H1 (cell line): Measurements from ENCODE around the gene PIGK. TPM values are rescaled to one million over a fixed set of nuclear protein-coding genes. Genes with fewer than 3 reads are reported as not detected.

Experiments used
- CTCF ChIA-PET: fragments of 300-600 bp; sonication (Branson Sonifier 250); formaldehyde crosslinking; loops from one replicate; lab custom pipeline; 2021; ENCODE audit not compliant: partially characterized antibody; lab: Charles Lee
- POLR2A ChIA-PET: fragments of 300-600 bp; sonication (Branson Sonifier 250); formaldehyde crosslinking; loops from one replicate; lab custom pipeline; 2021; ENCODE audit warnings: inconsistent platforms; ENCODE audit not compliant: partially characterized antibody; lab: Charles Lee
- DNase-seq, 2 experiments: peaks; one replicate each; pipeline versions ENCODE4 v3.0.0 to v3.0.0-alpha.2; 2010 to 2022; ENCODE audit warnings: low spot score in 2 of 2, low read depth in 1 of 2, mixed read lengths in 1 of 2
- FAIRE-seq: peaks from 2 replicates; lab custom pipeline; 2011; peaks lifted over from hg19 to GRCh38; lab: Jason Lieb, UNC
- H2AFZ ChIP-seq: 2 replicates; pipeline ENCODE4 v1.8.1; 2012; ENCODE audit warnings: low read length, inconsistent platforms
- H2AK5ac ChIP-seq: 2 replicates; pipeline ENCODE4 v1.6.1; 2013; ENCODE audit warnings: low read depth, low read length
- H2BK120ac ChIP-seq: replicated peaks from 2 replicates; pipeline ENCODE3; 2013; ENCODE audit warnings: low read depth, low read length, inconsistent platforms
- H2BK12ac ChIP-seq: 2 replicates; pipeline ENCODE4 v1.6.1; 2013; ENCODE audit warnings: low read depth, low read length
- H2BK15ac ChIP-seq: 2 replicates; pipeline ENCODE4 v1.6.1; 2013; ENCODE audit warnings: low read length
- H2BK20ac ChIP-seq: 2 replicates; pipeline ENCODE4 v1.6.1; 2013; ENCODE audit warnings: low read length
- H2BK5ac ChIP-seq: 2 replicates; pipeline ENCODE4 v1.6.1; 2013; ENCODE audit warnings: low read depth, low read length
- H3K14ac ChIP-seq: 2 replicates; pipeline ENCODE4 v1.6.1; 2013; ENCODE audit warnings: inconsistent platforms; ENCODE audit not compliant: insufficient read length
- H3K18ac ChIP-seq: 2 replicates; pipeline ENCODE4 v1.6.1; 2013; ENCODE audit warnings: low read length; ENCODE audit errors: extremely low read depth
- H3K23ac ChIP-seq: 2 replicates; pipeline ENCODE4 v1.6.1; 2013; ENCODE audit warnings: inconsistent platforms; ENCODE audit not compliant: insufficient read length
- H3K23me2 ChIP-seq: 2 replicates; pipeline ENCODE4 v1.6.1; 2013; ENCODE audit warnings: low read depth, low read length
- H3K27ac ChIP-seq: 2 replicates; pipeline ENCODE4 v1.6.1; 2011; ENCODE audit warnings: low read depth, low read length, inconsistent platforms
- H3K27me3 ChIP-seq, 4 experiments: replicated peaks in 1 of 4; 1 replicate in 1 of 4; 2 replicates in 3 of 4; pipeline versions ENCODE4 v1.6.1 to v1.8.1; 2011 to 2013; ENCODE audit warnings: low read length in 3 of 4, mild to moderate bottlenecking in 3 of 4, inconsistent platforms in 2 of 4, mixed read lengths in 2 of 4, moderate library complexity in 1 of 4; ENCODE audit not compliant: control insufficient read depth in 3 of 4, insufficient read depth in 3 of 4; ENCODE audit errors: extremely low read depth in 1 of 4
- H3K36me3 ChIP-seq, 4 experiments: 2 replicates each; pipeline versions ENCODE4 v1.6.1 to v1.8.1; 2011 to 2013; ENCODE audit warnings: mild to moderate bottlenecking in 4 of 4, low read length in 3 of 4, moderate library complexity in 2 of 4, control low read depth in 1 of 4, inconsistent platforms in 1 of 4; ENCODE audit not compliant: insufficient read depth in 4 of 4, control insufficient read depth in 2 of 4
- H3K4ac ChIP-seq: replicated peaks from 2 replicates; pipeline ENCODE3; 2013; ENCODE audit warnings: low read length, low read depth, mixed read lengths, inconsistent platforms; ENCODE audit not compliant: insufficient read length
- H3K4me1 ChIP-seq, 4 experiments: replicated peaks in 1 of 4; 1 replicate in 1 of 4; 2 replicates in 3 of 4; pipeline versions ENCODE4 v1.6.1 to v1.8.1; 2011 to 2013; ENCODE audit warnings: low read length in 3 of 4, inconsistent platforms in 2 of 4, mixed read lengths in 1 of 4; ENCODE audit not compliant: insufficient read depth in 4 of 4, control insufficient read depth in 3 of 4
- H3K4me2 ChIP-seq, 2 experiments: 2 replicates each; pipeline versions ENCODE4 v1.6.1 to v1.8.1; 2011 to 2013; ENCODE audit warnings: low read depth in 2 of 2, low read length in 2 of 2, control low read depth in 1 of 2, inconsistent platforms in 1 of 2, mild to moderate bottlenecking in 1 of 2; ENCODE audit not compliant: insufficient read depth in 1 of 2
- H3K4me3 ChIP-seq, 4 experiments: fragments of 200-600, 300-600 bp in 1 of 4; sonication (generic), shearing (Covaris generic), sonication (Bioruptor Twin) in 1 of 4; 2 replicates each; pipeline versions ENCODE4 v1.5.1 to v1.8.1; 2011 to 2016; ENCODE audit warnings: low read length in 4 of 4, low read depth in 3 of 4, control low read depth in 2 of 4, inconsistent platforms in 2 of 4, mild to moderate bottlenecking in 2 of 4, mixed read lengths in 1 of 4, moderate library complexity in 1 of 4; ENCODE audit not compliant: insufficient read depth in 2 of 4; ENCODE audit errors: extremely low read depth in 1 of 4
- H3K56ac ChIP-seq: replicated peaks from 2 replicates; pipeline ENCODE3; 2013; ENCODE audit warnings: low read depth, mild to moderate bottlenecking, mixed read lengths, low read length, inconsistent platforms; ENCODE audit not compliant: insufficient read length
- H3K79me1 ChIP-seq: 2 replicates; pipeline ENCODE4 v1.6.1; 2013; ENCODE audit warnings: low read depth, low read length, control low read depth
- H3K79me2 ChIP-seq, 2 experiments: 2 replicates each; pipeline versions ENCODE4 v1.6.1 to v1.8.1; 2012 to 2013; ENCODE audit warnings: low read length in 2 of 2, mild to moderate bottlenecking in 2 of 2, inconsistent platforms in 1 of 2; ENCODE audit not compliant: insufficient read depth in 2 of 2, control insufficient read depth in 1 of 2
- H3K9ac ChIP-seq, 4 experiments: replicated peaks in 1 of 4; 1 replicate in 1 of 4; 2 replicates in 3 of 4; pipeline versions ENCODE4 v1.6.1 to v1.8.1; 2011 to 2013; ENCODE audit warnings: low read depth in 3 of 4, low read length in 3 of 4, control low read depth in 2 of 4, mild to moderate bottlenecking in 2 of 4, moderate library complexity in 2 of 4, inconsistent platforms in 1 of 4; ENCODE audit errors: extremely low read depth in 1 of 4
- H3K9me3 ChIP-seq, 2 experiments: 2 replicates each; pipeline versions ENCODE4 v1.6.1 to v1.8.1; 2012 to 2013; ENCODE audit warnings: mild to moderate bottlenecking in 2 of 2, moderate library complexity in 2 of 2, control low read depth in 1 of 2, inconsistent platforms in 1 of 2, low read depth in 1 of 2, low read length in 1 of 2, mixed read lengths in 1 of 2; ENCODE audit not compliant: insufficient read depth in 2 of 2
- H4K20me1 ChIP-seq, 2 experiments: replicated peaks in 1 of 2; 2 replicates each; pipeline versions ENCODE3 to v1.8.1; 2011 to 2013; ENCODE audit warnings: inconsistent platforms in 2 of 2, low read length in 2 of 2, mild to moderate bottlenecking in 1 of 2; ENCODE audit not compliant: insufficient read depth in 2 of 2, control insufficient read depth in 1 of 2
- H4K5ac ChIP-seq: 2 replicates; pipeline ENCODE4 v1.6.1; 2013; ENCODE audit warnings: low read length, low read depth, mixed read lengths, inconsistent platforms; ENCODE audit not compliant: insufficient read length
- H4K8ac ChIP-seq: 2 replicates; pipeline ENCODE4 v1.8.0; 2013; ENCODE audit warnings: mild to moderate bottlenecking, moderate library complexity, low read length, inconsistent platforms; ENCODE audit not compliant: insufficient read depth; ENCODE audit errors: extremely low read depth
- H4K91ac ChIP-seq: replicated peaks from 2 replicates; pipeline ENCODE3; 2013; ENCODE audit warnings: low read length, mixed read lengths, inconsistent platforms; ENCODE audit not compliant: insufficient read length
- ASH2L ChIP-seq: fragments of 200-600, 300-600 bp; sonication (generic); IDR thresholded peaks from one replicate; pipeline ENCODE4 v1.7.1; 2017; ENCODE audit warnings: low read length
- CEBPB ChIP-seq: IDR thresholded peaks from 2 replicates; pipeline ENCODE4 v1.6.1; 2012; ENCODE audit warnings: low read depth, low read length
- CREB1 ChIP-seq: IDR thresholded peaks from 2 replicates; pipeline ENCODE4 v1.6.1; 2012; ENCODE audit warnings: inconsistent platforms
- EGR1 ChIP-seq: IDR thresholded peaks from 2 replicates; pipeline ENCODE4 v1.6.1; 2011; ENCODE audit warnings: low read depth, low read length, borderline replicate concordance
- JUN ChIP-seq: IDR thresholded peaks from 2 replicates; pipeline ENCODE4 v1.6.1; 2011; ENCODE audit warnings: low read depth, mild to moderate bottlenecking, improper control_type of control experiment, low read length
- KDM1A ChIP-seq: fragments of 200-600, 300-600 bp; sonication (generic); IDR thresholded peaks from 2 replicates; pipeline ENCODE4 v1.7.1; 2016; ENCODE audit warnings: mild to moderate bottlenecking, low read length, borderline replicate concordance
- KDM5A ChIP-seq: fragments of 200-600 bp; IDR thresholded peaks from 2 replicates; pipeline ENCODE4 v1.7.1; 2012; ENCODE audit warnings: mild to moderate bottlenecking, low read length, inconsistent platforms, mixed read lengths
- POLR2AphosphoS5 ChIP-seq: IDR thresholded peaks from 2 replicates; pipeline ENCODE4 v1.6.1; 2011; ENCODE audit warnings: low read depth, low read length
- POU5F1 ChIP-seq: IDR thresholded peaks from 2 replicates; pipeline ENCODE4 v1.6.1; 2011; ENCODE audit warnings: low read depth, mild to moderate bottlenecking, low read length, moderate library complexity
- RBBP5 ChIP-seq: IDR thresholded peaks from 2 replicates; pipeline ENCODE4 v1.7.1; 2012; ENCODE audit warnings: low read depth, mild to moderate bottlenecking, inconsistent platforms, low read length, moderate library complexity, borderline replicate concordance
- SIN3A ChIP-seq, 2 experiments: IDR thresholded peaks in 1 of 2; conservative IDR thresholded peaks in 1 of 2; 2 replicates each; pipeline ENCODE4 v1.6.1; 2011 to 2012; ENCODE audit warnings: low read length in 2 of 2, improper control_type of control experiment in 1 of 2, low read depth in 1 of 2, mild to moderate bottlenecking in 1 of 2
- SP1 ChIP-seq: IDR thresholded peaks from 2 replicates; pipeline ENCODE4 v1.6.1; 2011; ENCODE audit warnings: low read depth, low read length
- TCF12 ChIP-seq: IDR thresholded peaks from 2 replicates; pipeline ENCODE4 v1.6.1; 2011; ENCODE audit warnings: low read depth, mild to moderate bottlenecking, low read length
- WGBS, 2 experiments: shearing (Covaris generic) in 1 of 2; methylation state at CpG; one replicate each; pipeline versions ENCODE4 v1.1.6 to v1.1.7; 2013 to 2015; ENCODE audit warnings: low lambda C conversion rate in 2 of 2, mixed read lengths in 2 of 2, inconsistent platforms in 1 of 2, low coverage in 1 of 2, missing lambda C conversion rate in 1 of 2; ENCODE audit not compliant: insufficient replicate concordance in 2 of 2, insufficient coverage in 1 of 2, insufficient read length in 1 of 2; ENCODE audit errors: extremely low coverage in 1 of 2, missing lambda C conversion rate in 1 of 2; 5-methylcytosine and 5-hydroxymethylcytosine counted together
- polyA plus RNA-seq, 7 experiments: library from polyadenylated mRNA; depleted of rRNA in 3 of 7; stranded (reverse) in 5 of 7; unstranded in 2 of 7; fragments of >200 nt in 5 of 7; fragments of 200-250 nt in 2 of 7; gene quantifications; 1 replicate in 5 of 7; 2 replicates in 1 of 7; 4 replicates in 1 of 7; pipeline versions ENCODE4 v1.2.1 to v1.2.3, GENCODE V29; 2011 to 2013; ENCODE audit warnings: missing spikeins in 2 of 7, mixed read lengths in 2 of 7
- total RNA-seq: library from RNA; stranded (reverse); fragmentation: NEBNext Ultra II Directional; extraction: Animal tissue kit (Norgen Biotek cat#: 25700); gene quantifications from 2 replicates; pipeline ENCODE4 v1.2.1, GENCODE V29; 2021

PIGK gene
- total and polyA plus RNA-seq, 2 of the 8 experiments (the other 6 are each of a cell fraction or from before 2014, with no cell fraction given), result 5.6 to 23.2 TPM

DNA sequence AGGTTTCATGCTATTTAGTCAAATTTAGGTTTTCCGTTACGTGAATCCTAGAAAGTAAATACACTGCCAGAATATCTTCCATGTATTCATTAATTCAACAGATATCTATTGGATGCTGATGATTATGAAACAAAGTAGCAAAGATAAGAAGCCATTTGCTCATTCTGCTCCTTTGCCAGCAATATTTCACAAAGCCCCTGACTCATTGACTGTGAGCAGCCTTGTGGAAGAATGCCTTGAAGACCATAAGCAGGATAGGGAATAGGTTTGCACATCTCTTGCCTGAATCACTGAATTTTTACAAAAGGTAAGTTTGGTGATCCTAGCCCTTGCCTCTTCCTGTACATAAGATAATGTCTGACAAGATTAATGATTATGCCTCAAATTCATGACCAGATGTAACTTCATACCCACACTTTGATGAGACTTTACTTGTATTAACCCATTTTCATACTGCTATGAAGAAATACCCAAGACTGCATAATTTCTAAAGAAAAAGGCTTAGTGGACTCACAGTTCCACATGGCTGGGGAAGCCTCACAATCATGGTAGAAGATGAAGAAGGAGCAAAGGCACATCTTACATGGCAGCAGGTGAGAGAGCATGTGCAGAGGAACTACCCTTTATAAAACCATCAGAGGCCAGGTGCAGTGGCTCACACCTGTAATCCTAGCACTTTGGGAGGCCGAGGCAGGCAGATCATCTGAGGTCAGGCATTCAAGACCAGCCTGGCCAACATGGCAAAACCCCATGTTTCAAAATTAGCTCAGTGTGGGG is 1.6 kb upstream of the PIGK start:
- Histone ChIP-seq H3K23ac (no peak overlapping the region), H2BK5ac (no peak overlapping the region), H3K27ac (no peak overlapping the region), H3K4me2 (no peak overlapping the region; a peak in 2 of 4 replicates), H4K91ac (no peak overlapping the region), H4K5ac (no peak overlapping the region), H2AFZ (no peak overlapping the region), H3K14ac (no peak overlapping the region), H3K56ac (no peak overlapping the region), H4K20me1 (no peaks in the 10 kb centered on the region), H3K9ac (no peak overlapping the region), H3K27me3 (no peaks in the 10 kb centered on the region), H3K4ac (no peak overlapping the region), H4K8ac (no peak overlapping the region), H3K79me1 (no peaks in the 10 kb centered on the region), H2BK15ac (no peak overlapping the region), H3K36me3 (peaks cover 0 to 9% (median 2%) of the 10 kb centered on the region in 4 experiments; a peak in 2 of 8 replicates), H2BK20ac (no peak overlapping the region), H3K4me3 (no peak overlapping the region), H3K9me3 (peaks cover 0 to 4% of the 10 kb centered on the region in 2 experiments; a peak in 1 of 4 replicates), H2BK120ac (no peak overlapping the region), H3K4me1 (peaks cover 0 to 3% (median 1%) of the 10 kb centered on the region in 4 experiments; a peak in 4 of 7 replicates), H3K18ac (no peak overlapping the region), H3K79me2 (peaks cover 0 to 6% of the 10 kb centered on the region in 2 experiments; a peak in 2 of 4 replicates), H3K23me2 (0 out of 2 replicates have a peak, but pooled peaks cover 2% of the 10 kb centered on the region), H2AK5ac (no peak overlapping the region), H2BK12ac (no peak overlapping the region)
- ChIA-PET POLR2A (interaction anchor here (0.7 to 1.6 kb wide), 2 partner anchors 61 to 171 kb away, joined by 3 to 4 read pairs; partner anchors contain the start of gene AK5), CTCF (no interaction called here)
- DNase-seq, result no peak
- TF ChIP-seq ASH2L, result no peak
- TF ChIP-seq SP1, result no peak
- no peak for TF ChIP-seq CREB1
- TF ChIP-seq EGR1, result no peak
- TF ChIP-seq TCF12, result no peak
- TF ChIP-seq POLR2AphosphoS5, result no peak
- TF ChIP-seq POU5F1, result no peak
- TF ChIP-seq JUN, result no peak
- no peak for TF ChIP-seq SIN3A (conservative IDR thresholded peaks at IDR 0.05 in 1 of 2, IDR thresholded peaks at IDR 0.05 in 1 of 2; ENCODE audit: low read depth in 1 of 2, low read length in 2 of 2)
- no peak for TF ChIP-seq CEBPB
- no peak for TF ChIP-seq KDM1A
- no peak for TF ChIP-seq KDM5A
- TF ChIP-seq RBBP5, result no peak
- WGBS, 2 experiments, result 52% methylated on average over 3 of the region's 3 CpGs; no CpG with 5 or more reads in 1 of the 2 experiments
- no peak for FAIRE-seq
